Epithelial cell of esophagus (primary cell): ENCODE data around the gene LTB4R2.

Experiments used
- DNase-seq: peaks from one replicate; pipeline ENCODE4 v3.0.0; 2010; ENCODE audit warnings: low read depth
- H3K4me3 ChIP-seq: 2 replicates; pipeline ENCODE4 v1.5.1; 2011; ENCODE audit warnings: mild to moderate bottlenecking, low read length, control low read depth
- TF ChIP-seq, protein P1 (sequence below): IDR thresholded peaks from 2 replicates; pipeline ENCODE4 v1.5.1; 2011; ENCODE audit warnings: low read depth, mild to moderate bottlenecking, low read length, control low read depth, inconsistent platforms; ENCODE audit not compliant: insufficient read depth; ENCODE audit errors: missing control alignments

LTB4R2 gene

DNA sequence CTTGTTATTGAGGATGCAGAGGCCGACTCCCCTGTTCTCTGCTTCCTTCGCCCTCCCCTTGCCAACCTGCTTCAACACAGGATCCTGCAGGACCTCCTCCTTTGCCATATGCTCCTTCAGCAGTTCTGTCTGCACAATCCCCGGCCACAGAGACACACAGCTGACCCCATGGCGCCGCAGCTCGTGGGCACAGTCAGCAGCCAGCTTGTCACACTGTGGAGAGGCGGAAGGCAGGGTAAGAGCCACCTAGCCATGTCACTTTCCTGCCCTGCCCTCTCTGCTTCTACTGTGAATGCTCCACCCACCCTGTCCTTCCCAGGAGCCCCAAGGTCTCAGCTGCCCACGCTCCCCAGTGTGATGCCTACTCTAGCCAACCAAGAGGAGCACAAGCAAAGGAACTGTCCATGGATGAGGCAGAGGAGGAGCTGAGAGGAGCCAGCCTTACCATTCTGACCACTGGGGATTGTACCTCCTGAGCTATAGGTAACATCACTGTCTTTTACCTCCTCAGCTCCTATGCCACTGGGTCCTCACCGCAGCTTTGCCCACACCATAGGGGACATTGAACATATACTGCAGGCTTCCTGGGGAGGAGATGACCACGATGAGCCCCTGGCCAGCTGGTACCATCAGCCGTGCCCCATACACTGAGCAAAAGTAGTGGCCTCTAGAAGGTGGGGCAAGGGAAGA is 17.7 kb upstream of the LTB4R2 start:
- TF ChIP-seq, protein P1, sequence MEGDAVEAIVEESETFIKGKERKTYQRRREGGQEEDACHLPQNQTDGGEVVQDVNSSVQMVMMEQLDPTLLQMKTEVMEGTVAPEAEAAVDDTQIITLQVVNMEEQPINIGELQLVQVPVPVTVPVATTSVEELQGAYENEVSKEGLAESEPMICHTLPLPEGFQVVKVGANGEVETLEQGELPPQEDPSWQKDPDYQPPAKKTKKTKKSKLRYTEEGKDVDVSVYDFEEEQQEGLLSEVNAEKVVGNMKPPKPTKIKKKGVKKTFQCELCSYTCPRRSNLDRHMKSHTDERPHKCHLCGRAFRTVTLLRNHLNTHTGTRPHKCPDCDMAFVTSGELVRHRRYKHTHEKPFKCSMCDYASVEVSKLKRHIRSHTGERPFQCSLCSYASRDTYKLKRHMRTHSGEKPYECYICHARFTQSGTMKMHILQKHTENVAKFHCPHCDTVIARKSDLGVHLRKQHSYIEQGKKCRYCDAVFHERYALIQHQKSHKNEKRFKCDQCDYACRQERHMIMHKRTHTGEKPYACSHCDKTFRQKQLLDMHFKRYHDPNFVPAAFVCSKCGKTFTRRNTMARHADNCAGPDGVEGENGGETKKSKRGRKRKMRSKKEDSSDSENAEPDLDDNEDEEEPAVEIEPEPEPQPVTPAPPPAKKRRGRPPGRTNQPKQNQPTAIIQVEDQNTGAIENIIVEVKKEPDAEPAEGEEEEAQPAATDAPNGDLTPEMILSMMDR = no peak
- no peak overlapping the region for H3K4me3 ChIP-seq
- DNase-seq = no peak

- TF ChIP-seq, protein P1 = no peak
- no peak overlapping the region for H3K4me3 ChIP-seq
- no peak for DNase-seq
These were observed 16.4 kb upstream of the LTB4R2 start for GRCh38 chr14:24293525-24293924.

DNA sequence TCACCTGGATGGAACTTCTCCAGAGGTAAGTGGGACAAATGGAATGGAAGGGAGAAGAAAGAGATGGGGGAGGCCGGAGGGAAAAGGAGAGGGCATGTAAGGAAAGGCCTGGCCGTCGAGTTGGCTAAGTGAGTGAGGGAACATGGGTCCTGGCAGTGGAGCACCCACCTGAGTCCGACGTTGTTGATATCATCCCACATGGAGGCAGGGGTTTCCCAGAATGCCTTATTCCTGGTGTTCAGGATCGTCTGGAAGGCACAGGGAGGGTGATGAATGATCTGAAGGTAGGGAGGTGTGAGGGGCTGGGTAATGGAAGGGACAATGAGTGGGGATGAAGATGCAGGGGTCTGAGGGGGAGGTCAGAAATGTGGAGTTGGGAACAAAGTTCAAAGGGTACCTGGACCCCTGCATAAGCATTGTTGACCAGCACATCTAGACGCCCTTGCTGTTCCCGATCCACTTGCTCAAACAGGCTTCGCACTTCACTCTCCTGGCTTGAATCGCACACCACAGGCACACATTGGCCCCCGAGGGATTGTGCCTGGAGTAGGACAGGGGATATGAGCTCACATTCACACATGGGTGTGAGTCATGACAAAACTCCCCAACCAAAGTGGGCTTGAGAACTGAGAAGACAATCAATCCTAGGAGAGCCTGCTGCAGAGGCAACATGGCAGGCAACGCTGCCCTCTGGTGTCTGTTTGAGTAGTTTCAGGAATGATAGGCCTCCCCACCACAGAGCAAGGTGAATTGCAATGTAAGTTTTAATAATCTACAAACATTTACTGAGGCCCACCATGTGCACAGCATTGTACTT is 13.4 kb upstream of the LTB4R2 start:
- TF ChIP-seq, protein P1 = peak; percentile 88
- peak; percentile 95 for DNase-seq
- no peak overlapping the region for H3K4me3 ChIP-seq

GRCh38 chr14:24297190-24297964 is 12.6 kb upstream of the LTB4R2 start:
- peak; percentile 76 for DNase-seq
- H3K4me3 ChIP-seq = no peak overlapping the region
- TF ChIP-seq, protein P1 = peak; percentile 81

DNA sequence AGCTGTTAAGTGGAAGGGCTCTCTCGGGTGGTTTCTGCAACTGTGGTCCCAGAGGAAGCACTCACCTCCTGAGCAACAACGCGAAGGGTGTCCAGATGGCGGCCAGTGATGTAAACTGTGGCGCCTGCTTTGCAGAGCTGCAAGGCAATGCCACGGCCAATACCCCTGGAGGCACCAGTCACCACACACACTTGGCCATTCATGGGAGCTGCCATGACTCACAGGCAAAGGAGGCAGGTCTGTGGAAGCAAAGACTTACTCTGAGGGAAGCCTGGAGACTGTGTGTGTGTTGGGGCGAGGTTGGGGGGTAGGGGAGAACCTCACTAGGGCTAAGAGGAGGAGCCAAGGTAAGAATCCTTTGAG is 11.1 kb upstream of the LTB4R2 start:
- TF ChIP-seq, protein P1 = peak; percentile 4
- peak; percentile 95 for DNase-seq
- peak overlapping the region; percentile 79 for H3K4me3 ChIP-seq

DNA sequence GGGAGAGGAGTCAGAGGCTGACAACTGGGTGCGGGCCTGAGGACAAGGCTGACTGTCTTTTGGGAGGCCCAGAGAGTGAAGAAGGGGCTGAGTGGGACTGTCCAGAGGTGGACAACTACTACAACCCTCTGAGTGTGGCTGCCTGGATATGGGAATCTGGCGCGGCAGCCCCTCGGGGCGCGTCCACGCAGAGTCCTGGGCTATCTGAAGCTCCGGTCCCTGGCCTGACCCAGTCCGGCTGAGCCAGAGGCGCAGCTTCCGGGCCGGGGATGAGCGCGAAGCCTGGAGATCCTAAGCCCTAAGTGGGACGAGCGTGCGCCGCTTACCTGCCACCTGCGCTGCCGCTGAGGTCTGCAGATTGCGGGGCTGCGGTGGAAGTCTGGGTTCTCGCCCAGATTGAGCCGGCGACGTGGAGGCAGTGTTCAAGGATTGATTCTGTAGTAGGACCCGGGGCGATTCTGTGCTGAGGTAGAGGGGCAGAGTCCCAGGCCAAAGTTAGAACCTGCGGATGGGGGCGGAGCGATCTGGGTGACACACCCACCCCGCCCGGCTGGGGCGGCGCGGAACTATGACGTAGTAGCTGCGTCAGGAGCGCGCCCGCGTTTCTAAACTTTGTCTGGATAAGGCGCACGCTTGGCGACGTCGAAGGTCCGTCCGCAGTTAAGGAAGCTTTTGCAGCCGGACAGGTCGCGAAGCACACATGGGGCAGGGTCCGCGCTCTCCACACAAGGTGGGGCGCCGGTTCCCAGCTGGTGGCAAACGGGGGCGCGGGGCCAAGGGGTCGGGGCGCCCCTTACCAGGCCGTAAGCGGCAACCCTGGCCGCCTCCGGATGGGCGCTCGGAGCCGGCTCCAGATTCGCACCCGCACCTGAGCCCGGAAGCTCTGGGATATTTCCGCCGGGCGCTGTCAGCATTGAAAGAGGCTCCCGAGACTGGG is 10.4 kb upstream of the LTB4R2 start, which contains the start of the genes DHRS1 and NOP9:
Gene DHRS1, minus strand, starts transcription at position 526 of the 937 bp plus-strand sequence. CDS start 674 bp downstream, outside the sequence.
Gene NOP9, plus strand, starts transcription at position 596 of the 937 bp plus-strand sequence. Its CDS starts 105 bp downstream, at position 701.
- H3K4me3 ChIP-seq = peak within 1 kb of the TSS; percentile 79
- TF ChIP-seq, protein P1 = no peak
- DNase-seq = peak; percentile 95
